OCI-LY7 (cell line): ENCODE results near the gene CHD9. TPM values are rescaled to one million over a fixed set of nuclear protein-coding genes. Genes with fewer than 3 reads are reported as not detected.

ENCODE experiments used
- BruUV-seq: library from RNA; stranded (reverse); fragments of 400-500 nt; replicated peaks from 2 replicates; lab custom pipeline; 2021; lab: Mats Ljungman, UMichigan
- CTCF ChIA-PET: fragments of 300-600 bp; sonication (Branson Sonifier 250); formaldehyde crosslinking; loops from one replicate; lab custom pipeline; 2022; ENCODE audit warnings: antibody characterized with exemption; ENCODE audit not compliant: unreplicated experiment; lab: Charles Lee
- POLR2A ChIA-PET: fragments of 300-600 bp; sonication (Branson Sonifier 250); formaldehyde crosslinking; loops from one replicate; lab custom pipeline; 2022; ENCODE audit warnings: antibody characterized with exemption; lab: Charles Lee
- DNase-seq: peaks from one replicate; pipeline ENCODE4 v3.0.0-alpha.2; 2015; ENCODE audit warnings: low spot score
- H2AFZ ChIP-seq: fragments of 200-600 bp; sonication (generic), shearing (Covaris generic); 2 replicates; pipeline ENCODE4 v1.6.1; 2014; ENCODE audit warnings: mild to moderate bottlenecking, antibody characterized with exemption, low read length, moderate library complexity
- H3K27ac ChIP-seq: fragments of 200-600 bp; sonication (generic); 2 replicates; pipeline ENCODE4 v1.5.1; 2014; ENCODE audit warnings: mixed run types, low read depth, mild to moderate bottlenecking, moderate library complexity, low read length, inconsistent platforms; ENCODE audit not compliant: poor library complexity, severe bottlenecking
- H3K36me3 ChIP-seq: fragments of 200-600 bp; sonication (generic); 2 replicates; pipeline ENCODE4 v1.6.1; 2014; ENCODE audit warnings: mild to moderate bottlenecking, antibody characterized with exemption, low read length, moderate library complexity, mixed read lengths; ENCODE audit not compliant: insufficient read depth
- H3K4me1 ChIP-seq: fragments of 200-600 bp; sonication (generic); 2 replicates; pipeline ENCODE4 v1.5.1; 2014; ENCODE audit warnings: mild to moderate bottlenecking, low read length; ENCODE audit not compliant: insufficient read depth, poor library complexity, severe bottlenecking
- H3K4me2 ChIP-seq: fragments of 200-600 bp; sonication (generic); 2 replicates; pipeline ENCODE4 v1.6.1; 2014; ENCODE audit warnings: mild to moderate bottlenecking, low read length
- H3K4me3 ChIP-seq: fragments of 200-600 bp; sonication (generic); 2 replicates; pipeline ENCODE4 v1.5.1; 2014; ENCODE audit warnings: mild to moderate bottlenecking, low read depth, low read length; ENCODE audit not compliant: poor library complexity, severe bottlenecking
- H3K79me2 ChIP-seq: fragments of 200-600 bp; sonication (generic); 2 replicates; pipeline ENCODE4 v1.6.1; 2016; ENCODE audit warnings: low read depth, mild to moderate bottlenecking, low read length, moderate library complexity, mixed read lengths; ENCODE audit not compliant: insufficient read depth
- H3K9me2 ChIP-seq: fragments of 200-600 bp; sonication (generic); 2 replicates; pipeline ENCODE4 v1.6.1; 2016; ENCODE audit warnings: mild to moderate bottlenecking, low read length, mixed read lengths; ENCODE audit not compliant: insufficient read depth
- H3K9me3 ChIP-seq: fragments of 200-600 bp; sonication (generic); 2 replicates; pipeline ENCODE4 v1.6.1; 2014; ENCODE audit warnings: mild to moderate bottlenecking, mixed run types, low read length, mixed read lengths
- H4K20me1 ChIP-seq: fragments of 200-600 bp; sonication (generic); 2 replicates; pipeline ENCODE4 v1.6.1; 2014; ENCODE audit warnings: mild to moderate bottlenecking, antibody characterized with exemption, low read length, moderate library complexity, mixed read lengths; ENCODE audit not compliant: insufficient read depth
- CTCF ChIP-seq: fragments of 200-600 bp; sonication (generic); conservative IDR thresholded peaks from 2 replicates; pipeline ENCODE4 v1.5.1; 2014; ENCODE audit warnings: mild to moderate bottlenecking, antibody characterized with exemption, low read length, moderate library complexity, mixed read lengths
- EZH2phosphoT487 ChIP-seq: fragments of 200-600 bp; sonication (generic); IDR thresholded peaks from 2 replicates; pipeline ENCODE4 v1.6.1; 2018; ENCODE audit warnings: low read depth, borderline replicate concordance, mild to moderate bottlenecking, mixed run types, antibody characterized with exemption, low read length, moderate library complexity, mixed read lengths
- intact Hi-C: fragments of 100-400 bp; cut with micrococcal nuclease; formaldehyde crosslinking; loops from one replicate; pipeline ENCODE4 v1.10.0; 2022; ENCODE audit not compliant: unreplicated experiment
- total RNA-seq, 2 experiments: library from RNA; depleted of rRNA in 1 of 2; stranded (reverse); fragments of >200 nt in 1 of 2; shearing (Covaris generic) in 1 of 2; gene quantifications; 2 replicates each; pipeline ENCODE4 v1.2.3, GENCODE V29; 2014 to 2022

Gene CHD9
- total RNA-seq, 2 experiments from 2014 or later, result 52.6 to 85.9 TPM

- CTCF ChIA-PET, result interaction anchor here (0.5 kb wide), 1 partner anchor 112 kb away, joined by 3 read pairs; no protein-coding TSS in a partner anchor
- no peak overlapping the region for H3K4me3 ChIP-seq
- H3K36me3 ChIP-seq, result peaks cover 80% of the 10 kb centered on the region
- peaks cover 58% of the 10 kb centered on the region for H3K79me2 ChIP-seq
- no peaks in the 10 kb centered on the region for H3K9me2 ChIP-seq
- intact Hi-C loops, result loop anchor here (1.0 to 2.0 kb wide), 2 partner anchors 29 to 105 kb away; no protein-coding TSS in a partner anchor
- TF ChIP-seq CTCF (peak; percentile 91), EZH2phosphoT487 (no peak)
- H3K9me3 ChIP-seq, result no peaks in the 10 kb centered on the region
- BruUV-seq, result no TSS peak
- POLR2A ChIA-PET, result interaction anchor here (0.5 to 1.7 kb wide), 4 partner anchors 9 to 102 kb away, joined by 3 to 5 read pairs (median 3); no protein-coding TSS in a partner anchor
- H3K4me1 ChIP-seq, result no peaks in the 10 kb centered on the region
- no peak overlapping the region for H3K27ac ChIP-seq
- H4K20me1 ChIP-seq, result 0 out of 2 replicates have a peak, but pooled peaks cover 3% of the 10 kb centered on the region
- peak; percentile 75 for DNase-seq
- no peak overlapping the region for H2AFZ ChIP-seq
- no peak overlapping the region for H3K4me2 ChIP-seq
Observed at GRCh38 chr16:53159781-53160436, 105.1 kb downstream of the CHD9 start.

GRCh38 chr16:53166099-53166498 is 111.3 kb downstream of the CHD9 start:
- TF ChIP-seq CTCF (no peak), EZH2phosphoT487 (no peak)

DNA sequence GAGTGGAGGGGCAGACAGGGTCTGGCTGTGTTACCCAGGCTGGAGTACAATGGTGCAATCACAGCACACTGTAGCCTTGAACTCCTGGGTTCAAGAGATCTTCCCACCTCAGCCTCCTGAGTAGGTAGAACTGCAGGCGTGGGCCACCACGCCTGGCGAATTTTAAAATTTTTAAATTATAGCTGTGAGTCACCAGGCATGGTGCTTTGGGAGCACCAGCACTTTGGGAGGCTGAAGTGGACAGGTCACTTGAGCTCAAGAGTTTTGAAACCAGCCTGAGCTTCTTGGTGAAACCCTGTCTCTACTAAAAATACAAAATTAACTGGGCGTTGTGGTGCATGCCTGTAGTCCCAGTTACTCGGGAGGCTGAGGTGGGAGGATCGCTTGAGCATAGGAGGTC is 114.0 kb downstream of the CHD9 start:
- TF ChIP-seq EZH2phosphoT487, result no peak
- TF ChIP-seq CTCF, result no peak
- intact Hi-C loops, result no loop called here
- Histone ChIP-seq H3K4me1 (no peaks in the 10 kb centered on the region), H3K79me2 (peaks cover 82% of the 10 kb centered on the region), H3K4me3 (no peak overlapping the region), H3K27ac (no peak overlapping the region), H4K20me1 (no peaks in the 10 kb centered on the region), H3K9me3 (no peaks in the 10 kb centered on the region), H3K36me3 (peaks cover 72% of the 10 kb centered on the region), H3K4me2 (no peak overlapping the region), H3K9me2 (no peaks in the 10 kb centered on the region), H2AFZ (no peak overlapping the region)
- CTCF ChIA-PET, result no interaction called here
- no TSS peak for BruUV-seq
- POLR2A ChIA-PET, result interaction anchor here (0.5 to 1.4 kb wide), 3 partner anchors 9 to 39 kb away, joined by 3 read pairs; no protein-coding TSS in a partner anchor
- DNase-seq, result no peak

More at GRCh38 chr16:53166099-53166498, 111.3 kb downstream of the CHD9 start:
- Histone ChIP-seq H3K4me3 (no peak overlapping the region), H4K20me1 (no peaks in the 10 kb centered on the region), H3K27ac (no peak overlapping the region), H3K79me2 (peaks cover 90% of the 10 kb centered on the region), H3K4me2 (no peak overlapping the region), H2AFZ (no peak overlapping the region), H3K4me1 (no peaks in the 10 kb centered on the region), H3K36me3 (peaks cover 76% of the 10 kb centered on the region), H3K9me3 (no peaks in the 10 kb centered on the region), H3K9me2 (no peaks in the 10 kb centered on the region)
- ChIA-PET CTCF (no interaction called here), POLR2A (interaction anchor here (0.5 to 1.3 kb wide), 3 partner anchors 8 to 42 kb away, joined by 3 to 4 read pairs (median 3); no protein-coding TSS in a partner anchor)
- BruUV-seq, result no TSS peak
- DNase-seq, result no peak
- intact Hi-C loops, result no loop called here
